Hepatocyte (in vitro differentiated cells): ENCODE data around the gene MCM3. TPM values are rescaled to one million over a fixed set of nuclear protein-coding genes. Genes with fewer than 3 reads are reported as not detected.
A peak's percentile ranks its signal among the peaks of the same experiment; 100 is the strongest.

Experiments used
- DNase-seq: peaks from one replicate; pipeline ENCODE4 v3.0.0-alpha.2; 2016; ENCODE audit warnings: low spot score
- H2AFZ ChIP-seq: fragments of 200-600 bp; sonication (generic); 2 replicates; pipeline ENCODE4 v1.6.0; 2016; ENCODE audit warnings: antibody characterized with exemption, mild to moderate bottlenecking
- H3K27ac ChIP-seq: fragments of 200-600 bp; sonication (generic); 2 replicates; pipeline ENCODE4 v1.5.1; 2016; ENCODE audit warnings: mild to moderate bottlenecking
- H3K27me3 ChIP-seq: fragments of 200-600 bp; sonication (generic); 2 replicates; pipeline ENCODE4 v1.6.1; 2016
- H3K36me3 ChIP-seq: fragments of 200-600 bp; sonication (generic); replicated peaks from 2 replicates; pipeline ENCODE4 v1.5.1; 2016; ENCODE audit warnings: low read depth; ENCODE audit not compliant: insufficient read depth
- H3K4me1 ChIP-seq: fragments of 200-600 bp; sonication (generic); 2 replicates; pipeline ENCODE4 v1.5.1; 2016; ENCODE audit warnings: mild to moderate bottlenecking, moderate library complexity; ENCODE audit not compliant: insufficient read depth
- H3K4me2 ChIP-seq: fragments of 200-600 bp; sonication (generic); 2 replicates; pipeline ENCODE4 v1.6.0; 2016
- H3K4me3 ChIP-seq: fragments of 200-600 bp; sonication (generic); 2 replicates; pipeline ENCODE4 v1.5.1; 2016; ENCODE audit warnings: mild to moderate bottlenecking
- H3K79me2 ChIP-seq: fragments of 200-600 bp; sonication (generic); 2 replicates; pipeline ENCODE4 v1.6.0; 2017; ENCODE audit warnings: mild to moderate bottlenecking
- H3K9me2 ChIP-seq: fragments of 200-600 bp; sonication (generic); replicated peaks from 2 replicates; pipeline ENCODE4 v1.6.0; 2017; ENCODE audit warnings: mild to moderate bottlenecking; ENCODE audit not compliant: insufficient read depth
- H3K9me3 ChIP-seq: fragments of 200-600 bp; sonication (generic); 2 replicates; pipeline ENCODE4 v1.5.1; 2016; ENCODE audit warnings: low read depth, mild to moderate bottlenecking
- H4K20me1 ChIP-seq: fragments of 200-600 bp; sonication (generic); 2 replicates; pipeline ENCODE4 v1.6.0; 2016; ENCODE audit warnings: mild to moderate bottlenecking; ENCODE audit not compliant: insufficient read depth, poor library complexity, severe bottlenecking
- EZH2 ChIP-seq: fragments of 200-600 bp; sonication (generic); IDR thresholded peaks from 2 replicates; pipeline ENCODE4 v1.6.1; 2016; ENCODE audit warnings: antibody characterized with exemption, mild to moderate bottlenecking, borderline replicate concordance
- EZH2phosphoT487 ChIP-seq: fragments of 200-600 bp; sonication (generic); IDR thresholded peaks from one replicate; pipeline ENCODE4 v1.6.1; 2018; ENCODE audit warnings: antibody characterized with exemption, mild to moderate bottlenecking, low read depth, moderate library complexity; ENCODE audit not compliant: unreplicated experiment, severe bottlenecking
- WGBS: methylation state at CpG from one replicate; pipeline ENCODE4 v1.1.6; 2016; ENCODE audit warnings: low lambda C conversion rate; ENCODE audit errors: missing lambda C conversion rate; 5-methylcytosine and 5-hydroxymethylcytosine counted together
- polyA plus RNA-seq: library from polyadenylated mRNA; unstranded; fragments of >200 nt; fragmentation: Nextera tagmentation; extraction: Ambion mirVana; gene quantifications from 2 replicates; pipeline ENCODE4 v1.2.1, GENCODE V29; 2016
- total RNA-seq: library from RNA; depleted of rRNA; stranded (reverse); fragments of >200 nt; gene quantifications from 2 replicates; pipeline ENCODE4 v1.2.3, GENCODE V29; 2014
- TF ChIP-seq, protein P1 (sequence below): fragments of 200-600 bp; sonication (generic); IDR thresholded peaks from 2 replicates; pipeline ENCODE4 v1.5.1; 2016; ENCODE audit warnings: antibody characterized with exemption, mild to moderate bottlenecking; ENCODE audit not compliant: poor library complexity

The MCM3 gene
- total and polyA plus RNA-seq, 2 experiments from 2014 or later: 33.8 to 40.7 TPM

DNA sequence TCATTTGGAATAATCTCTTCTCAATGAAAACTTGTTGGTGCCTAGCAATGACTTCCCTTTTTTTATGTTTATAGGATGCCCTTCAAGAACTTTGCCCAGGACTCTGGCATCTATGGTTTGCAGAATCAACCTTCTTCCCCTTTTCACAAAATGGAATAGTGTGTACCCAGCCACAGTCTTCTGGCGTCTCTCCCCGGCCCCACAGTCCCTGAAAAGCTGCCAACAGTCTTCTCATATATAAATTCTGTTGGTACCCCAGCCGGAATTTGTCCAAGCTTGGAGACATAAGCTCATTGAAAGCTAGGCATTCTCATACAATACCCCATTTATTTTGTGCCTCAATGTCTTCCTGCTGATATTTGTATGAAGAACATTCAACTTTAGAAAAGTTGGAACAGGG is 26.4 kb upstream of the MCM3 start:
- TF ChIP-seq EZH2phosphoT487 (no peak), EZH2 (no peak)
- no peaks in the 10 kb centered on the region for H3K9me3 ChIP-seq
- H3K4me1 ChIP-seq: peaks cover 9% of the 10 kb centered on the region
- no peaks in the 10 kb centered on the region for H3K79me2 ChIP-seq
- H3K27me3 ChIP-seq: no peaks in the 10 kb centered on the region
- H3K9me2 ChIP-seq: no peaks in the 10 kb centered on the region
- H3K27ac ChIP-seq: no peak overlapping the region
- H2AFZ ChIP-seq: no peak overlapping the region
- H3K36me3 ChIP-seq: no peaks in the 10 kb centered on the region
- no peak overlapping the region for H3K4me2 ChIP-seq
- DNase-seq: no peak
- 91% methylated on average over 3 of the region's 3 CpGs for WGBS
- H4K20me1 ChIP-seq: no peaks in the 10 kb centered on the region
- H3K4me3 ChIP-seq: no peak overlapping the region

DNA sequence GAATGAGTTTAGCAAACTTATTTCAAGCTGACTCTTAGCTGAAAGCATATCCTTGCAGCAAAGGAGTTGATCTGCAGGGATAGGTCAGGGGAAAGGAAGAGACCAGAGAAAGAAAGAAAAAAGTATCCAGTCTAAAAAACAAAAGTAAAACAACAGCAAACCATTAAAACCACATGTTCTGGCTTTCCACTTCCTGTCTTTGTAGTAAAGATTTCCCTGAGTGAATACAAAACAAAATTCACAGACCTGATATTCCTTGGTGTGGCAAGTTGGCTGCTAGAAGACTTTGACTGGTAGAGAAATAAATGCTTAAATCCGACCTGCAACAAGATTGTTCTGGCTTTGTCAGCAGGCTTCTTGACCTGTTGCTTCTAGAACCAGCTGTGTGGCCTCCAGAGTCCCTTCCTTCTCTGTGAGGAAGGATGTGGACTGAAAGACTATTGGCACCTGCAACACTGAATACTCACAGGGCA is 23.4 kb upstream of the MCM3 start:
- Histone ChIP-seq H3K4me1 (peaks cover 36% of the 10 kb centered on the region), H3K27ac (peak overlapping the region; percentile 71), H2AFZ (peak overlapping the region; percentile 47), H3K79me2 (no peaks in the 10 kb centered on the region), H3K27me3 (no peaks in the 10 kb centered on the region), H3K9me2 (no peaks in the 10 kb centered on the region), H4K20me1 (no peaks in the 10 kb centered on the region), H3K36me3 (no peaks in the 10 kb centered on the region), H3K9me3 (no peaks in the 10 kb centered on the region), H3K4me2 (no peak overlapping the region), H3K4me3 (no peak overlapping the region)
- DNase-seq: no peak
- 57% methylated on average over 1 of the region's 1 CpG for WGBS
- no peak for TF ChIP-seq EZH2phosphoT487
- TF ChIP-seq, protein P1, sequence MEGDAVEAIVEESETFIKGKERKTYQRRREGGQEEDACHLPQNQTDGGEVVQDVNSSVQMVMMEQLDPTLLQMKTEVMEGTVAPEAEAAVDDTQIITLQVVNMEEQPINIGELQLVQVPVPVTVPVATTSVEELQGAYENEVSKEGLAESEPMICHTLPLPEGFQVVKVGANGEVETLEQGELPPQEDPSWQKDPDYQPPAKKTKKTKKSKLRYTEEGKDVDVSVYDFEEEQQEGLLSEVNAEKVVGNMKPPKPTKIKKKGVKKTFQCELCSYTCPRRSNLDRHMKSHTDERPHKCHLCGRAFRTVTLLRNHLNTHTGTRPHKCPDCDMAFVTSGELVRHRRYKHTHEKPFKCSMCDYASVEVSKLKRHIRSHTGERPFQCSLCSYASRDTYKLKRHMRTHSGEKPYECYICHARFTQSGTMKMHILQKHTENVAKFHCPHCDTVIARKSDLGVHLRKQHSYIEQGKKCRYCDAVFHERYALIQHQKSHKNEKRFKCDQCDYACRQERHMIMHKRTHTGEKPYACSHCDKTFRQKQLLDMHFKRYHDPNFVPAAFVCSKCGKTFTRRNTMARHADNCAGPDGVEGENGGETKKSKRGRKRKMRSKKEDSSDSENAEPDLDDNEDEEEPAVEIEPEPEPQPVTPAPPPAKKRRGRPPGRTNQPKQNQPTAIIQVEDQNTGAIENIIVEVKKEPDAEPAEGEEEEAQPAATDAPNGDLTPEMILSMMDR: no peak

DNA sequence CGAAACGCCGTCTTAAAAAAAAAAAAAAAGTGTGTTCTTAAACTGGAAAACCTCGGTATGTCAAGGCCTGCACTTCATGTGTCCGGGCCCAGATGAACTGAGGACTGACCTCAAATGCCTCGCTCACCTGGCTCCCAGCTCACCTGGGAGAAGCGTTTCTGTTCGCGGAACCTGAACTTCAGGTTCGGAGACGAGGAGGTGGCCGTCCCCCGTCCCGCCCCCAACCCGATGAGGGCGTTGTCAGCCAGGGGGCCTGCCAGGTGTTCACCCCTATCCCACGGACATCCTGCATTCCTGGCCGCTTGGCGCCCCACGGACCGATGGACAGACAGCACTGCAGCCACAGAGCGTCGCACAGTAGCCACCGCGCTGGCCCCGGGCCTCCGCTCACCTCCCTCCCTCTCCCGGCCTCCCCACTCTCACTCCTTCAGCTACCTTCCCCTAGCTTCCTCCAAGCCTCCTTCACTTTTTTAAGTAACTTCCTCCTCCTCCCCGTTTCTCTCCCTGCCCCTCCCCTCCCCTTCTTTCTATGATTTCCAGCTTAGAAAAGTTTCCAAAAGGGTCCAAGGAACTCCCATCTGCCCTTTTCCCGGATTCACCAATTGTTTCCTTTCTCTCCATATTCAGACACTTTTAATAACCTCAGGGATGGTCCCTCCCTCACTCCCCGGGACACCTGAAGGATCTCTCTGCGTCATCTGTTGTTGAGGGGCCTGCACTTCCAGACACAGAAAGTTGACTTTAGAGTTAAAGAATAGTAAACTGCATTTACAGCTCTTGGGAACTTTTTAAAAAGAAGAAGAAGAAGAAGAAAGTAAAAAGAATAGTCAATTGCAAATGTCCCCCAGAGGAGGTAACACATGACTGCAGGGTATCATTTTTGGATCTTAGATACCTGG is 22.7 kb upstream of the MCM3 start:
- peak overlapping the region; percentile 47 for H2AFZ ChIP-seq
- no peaks in the 10 kb centered on the region for H3K79me2 ChIP-seq
- TF ChIP-seq EZH2 (no peak), EZH2phosphoT487 (no peak)
- TF ChIP-seq, protein P1: no peak
- no peaks in the 10 kb centered on the region for H3K27me3 ChIP-seq
- H3K9me3 ChIP-seq: no peaks in the 10 kb centered on the region
- peaks cover 36% of the 10 kb centered on the region for H3K4me1 ChIP-seq
- peak overlapping the region; percentile 56 for H3K4me2 ChIP-seq
- DNase-seq: peak; percentile 26
- 54% methylated on average over 28 of the region's 32 CpGs for WGBS
- H4K20me1 ChIP-seq: no peaks in the 10 kb centered on the region
- no peaks in the 10 kb centered on the region for H3K9me2 ChIP-seq
- H3K27ac ChIP-seq: peak overlapping the region; percentile 71
- no peak overlapping the region for H3K4me3 ChIP-seq
- no peaks in the 10 kb centered on the region for H3K36me3 ChIP-seq

DNA sequence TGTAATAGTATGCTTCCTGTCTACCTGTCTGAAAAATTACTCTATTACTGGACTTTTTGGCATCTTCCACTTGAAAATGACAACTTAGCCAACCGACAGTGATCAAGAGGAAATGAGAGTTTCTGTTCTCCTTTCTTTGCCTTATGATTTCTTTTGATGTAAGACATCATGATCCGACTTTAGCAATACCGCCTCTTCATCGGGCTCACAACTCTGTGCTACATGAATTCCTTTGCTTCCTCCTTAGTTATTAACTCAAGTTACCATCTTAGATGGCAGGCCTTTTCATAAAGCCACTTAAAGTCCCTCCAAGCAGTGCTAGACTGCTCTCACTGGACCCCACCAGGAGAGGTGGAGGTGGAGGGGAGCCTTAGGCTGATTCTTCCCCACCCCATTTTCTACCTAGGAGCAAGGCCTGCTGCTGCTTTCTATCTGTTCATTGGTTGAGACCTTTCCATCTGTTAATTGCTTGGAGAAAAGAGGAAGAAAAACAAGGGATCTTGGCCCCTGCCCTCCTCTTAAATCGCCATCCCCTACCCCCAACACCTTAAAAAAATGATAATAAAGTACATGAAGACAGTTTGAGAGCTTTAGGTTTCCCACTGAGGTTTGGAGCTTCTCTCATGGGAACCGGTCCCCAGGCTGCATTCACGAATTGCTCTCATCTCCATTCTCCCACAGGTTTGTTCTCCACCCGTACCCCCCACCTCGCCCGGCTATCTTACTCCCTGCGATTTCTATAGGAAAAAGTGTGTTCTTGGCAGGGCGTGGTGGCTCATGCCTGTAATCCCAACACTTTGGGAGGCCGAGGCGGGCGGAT is 21.6 kb upstream of the MCM3 start:
- no peaks in the 10 kb centered on the region for H3K79me2 ChIP-seq
- TF ChIP-seq EZH2phosphoT487 (no peak), EZH2 (no peak)
- no peaks in the 10 kb centered on the region for H4K20me1 ChIP-seq
- H3K36me3 ChIP-seq: no peaks in the 10 kb centered on the region
- WGBS: 89% methylated on average over 15 of the region's 15 CpGs
- no peak overlapping the region for H3K4me2 ChIP-seq
- no peak for DNase-seq
- H3K4me3 ChIP-seq: no peak overlapping the region
- no peak overlapping the region for H2AFZ ChIP-seq
- peak overlapping the region; percentile 93 for H3K27ac ChIP-seq
- no peaks in the 10 kb centered on the region for H3K9me2 ChIP-seq
- H3K27me3 ChIP-seq: no peaks in the 10 kb centered on the region
- no peaks in the 10 kb centered on the region for H3K9me3 ChIP-seq
- peaks cover 36% of the 10 kb centered on the region for H3K4me1 ChIP-seq
